Measurements from ENCODE around the gene CSH2. TPM values are rescaled to one million over a fixed set of nuclear protein-coding genes. Genes with fewer than 3 reads are reported as not detected.

Gene CSH2
- total and polyA plus RNA-seq, 2 donors (not counting 1 experiment from before 2014, with no cell fraction given) = not detected

- no peaks in the 10 kb centered on the region for H3K9me3 ChIP-seq (ENCODE audit: control extremely low read depth in 1 of 3, control insufficient read depth in 2 of 3, insufficient read depth in 1 of 3, low read length in 2 of 3)
- no peak for ATAC-seq (ENCODE audit: low read depth)
- no peak for DNase-seq
- no peak overlapping the region for H3K4me3 ChIP-seq (ENCODE audit: control extremely low read depth in 1 of 5, extremely low read depth in 1 of 5, insufficient read depth in 1 of 5, low read depth in 2 of 5, low read length in 4 of 5)
- peaks cover 28 to 42% of the 10 kb centered on the region in 2 donors for H3K4me1 ChIP-seq (ENCODE audit: control insufficient read depth in 2 of 2, insufficient read depth in 2 of 2, low read length in 2 of 2)
- Mint-ChIP-seq H3K27ac (peak overlapping the region; percentile 2), H3K27me3 (no peaks in the 10 kb centered on the region), H3K4me1 (peaks cover 60% of the 10 kb centered on the region), H3K9me3 (ENCODE audit: insufficient read depth) (no peaks in the 10 kb centered on the region), H3K4me3 (no peak overlapping the region)
- no peak overlapping the region for H2AFZ ChIP-seq (ENCODE audit: insufficient read depth, low read depth, low read length, poor library complexity, severe bottlenecking)
- H3K27ac ChIP-seq (ENCODE audit: low read length in 2 of 2) = no peak overlapping the region
- TF ChIP-seq CTCF (IDR thresholded peaks at IDR 0.05) (no peak), EZH2 (IDR thresholded peaks at IDR 0.05; ENCODE audit: borderline replicate concordance, insufficient read depth, low read depth, low read length, poor library complexity, severe bottlenecking) (no peak)
- no peak overlapping the region for H3K9ac ChIP-seq (ENCODE audit: low read length)
- H3K79me2 ChIP-seq (ENCODE audit: control insufficient read depth, insufficient read depth, low read length) = peaks cover 36% of the 10 kb centered on the region
- H3K27me3 ChIP-seq (replicated peaks in 1 of 4; ENCODE audit: control extremely low read depth in 1 of 4, control insufficient read depth in 3 of 4, insufficient read depth in 4 of 4, low read length in 3 of 4) = no peaks in the 10 kb centered on the region
- H3K36me3 ChIP-seq (replicated peaks in 1 of 2; ENCODE audit: control extremely low read depth in 1 of 2, control insufficient read depth in 1 of 2, extremely low read depth in 1 of 2, insufficient read depth in 2 of 2, low read length in 1 of 2) = peaks cover 2 to 70% of the 10 kb centered on the region in 2 experiments
- POLR2A ChIA-PET = interaction anchor here (0.6 to 1.2 kb wide), 3 partner anchors 8 to 394 kb away, joined by 3 to 8 read pairs (median 3); no protein-coding TSS in a partner anchor
- CTCF ChIA-PET = interaction anchor here (0.9 to 1.1 kb wide), 2 partner anchors 8 to 11 kb away, joined by 3 to 4 read pairs; no protein-coding TSS in a partner anchor
- WGBS (ENCODE audit: insufficient coverage) = 87% methylated on average over 10 of the region's 15 CpGs
- H3K4me2 ChIP-seq (replicated peaks; ENCODE audit: low read depth, low read length, poor library complexity, severe bottlenecking) = no peak overlapping the region
- peaks cover 15% of the 10 kb centered on the region for H4K20me1 ChIP-seq (ENCODE audit: control insufficient read depth, insufficient read depth, low read length, poor library complexity, severe bottlenecking)
- intact Hi-C loops (cut with micrococcal nuclease) = no loop called here
Observed at GRCh38 chr17:63830904-63831491, 42.5 kb downstream of the CSH2 start.

- no peak for DNase-seq
- Histone ChIP-seq H3K27me3 (replicated peaks in 1 of 4; ENCODE audit: control extremely low read depth in 1 of 4, control insufficient read depth in 3 of 4, insufficient read depth in 4 of 4, low read length in 3 of 4) (no peaks in the 10 kb centered on the region), H3K9me3 (ENCODE audit: control extremely low read depth in 1 of 3, control insufficient read depth in 2 of 3, insufficient read depth in 1 of 3, low read length in 2 of 3) (no peaks in the 10 kb centered on the region), H3K79me2 (ENCODE audit: control insufficient read depth, insufficient read depth, low read length) (peaks cover 40% of the 10 kb centered on the region), H3K36me3 (replicated peaks in 1 of 2; ENCODE audit: control extremely low read depth in 1 of 2, control insufficient read depth in 1 of 2, extremely low read depth in 1 of 2, insufficient read depth in 2 of 2, low read length in 1 of 2) (peaks cover 2 to 71% of the 10 kb centered on the region in 2 experiments), H3K27ac (ENCODE audit: low read length in 2 of 2) (no peak overlapping the region), H3K9ac (ENCODE audit: low read length) (no peak overlapping the region), H4K20me1 (ENCODE audit: control insufficient read depth, insufficient read depth, low read length, poor library complexity, severe bottlenecking) (peaks cover 9% of the 10 kb centered on the region), H3K4me1 (ENCODE audit: control insufficient read depth in 2 of 2, insufficient read depth in 2 of 2, low read length in 2 of 2) (peaks cover 34 to 45% of the 10 kb centered on the region in 2 donors), H3K4me3 (ENCODE audit: control extremely low read depth in 1 of 5, extremely low read depth in 1 of 5, insufficient read depth in 1 of 5, low read depth in 2 of 5, low read length in 4 of 5) (no peak overlapping the region), H3K4me2 (replicated peaks; ENCODE audit: low read depth, low read length, poor library complexity, severe bottlenecking) (no peak overlapping the region), H2AFZ (ENCODE audit: insufficient read depth, low read depth, low read length, poor library complexity, severe bottlenecking) (no peak overlapping the region)
- 100% methylated on average over 2 of the region's 5 CpGs for WGBS (ENCODE audit: insufficient coverage)
- peaks cover 66% of the 10 kb centered on the region for H3K4me1 Mint-ChIP-seq
- POLR2A ChIA-PET = interaction anchor here (0.6 to 1.2 kb wide), 3 partner anchors 9 to 393 kb away, joined by 3 to 8 read pairs (median 3); partner anchors contain the start of gene DDX42
- H3K27ac Mint-ChIP-seq = no peak overlapping the region
- H3K27me3 Mint-ChIP-seq = no peaks in the 10 kb centered on the region
- H3K4me3 Mint-ChIP-seq = no peak overlapping the region
- no peak for TF ChIP-seq CTCF (IDR thresholded peaks at IDR 0.05)
- no peak for TF ChIP-seq EZH2 (IDR thresholded peaks at IDR 0.05; ENCODE audit: borderline replicate concordance, insufficient read depth, low read depth, low read length, poor library complexity, severe bottlenecking)
- ATAC-seq (ENCODE audit: low read depth) = no peak
- no peaks in the 10 kb centered on the region for H3K9me3 Mint-ChIP-seq (ENCODE audit: insufficient read depth)
- intact Hi-C loops (cut with micrococcal nuclease) = no loop called here
- CTCF ChIA-PET = interaction anchor here (1.1 to 1.5 kb wide), 2 partner anchors 9 to 19 kb away, joined by 4 read pairs; no protein-coding TSS in a partner anchor
Observed at GRCh38 chr17:63830278-63830677, 43.2 kb downstream of the CSH2 start.
